Stimulated activated CD8-positive, alpha-beta memory T cell treated with anti-CD3 and anti-CD28 coated beads, Interleukin-15, amount 100 ng/mL, for 48 hours (primary cell): ENCODE measurements around the gene TMEM45B.
"Not testable (repeated sequence)": the region's sequence is repeated elsewhere in the genome, so short reads cannot be mapped to it uniquely, and the experiment has no call there.

Experiments used
- DNase-seq, 2 donors: peaks; one replicate each; pipeline ENCODE4 v3.0.0-alpha.2; 2020; ENCODE audit warnings: low read depth in 2 of 2

TMEM45B gene

GRCh38 chr11:129815596-129816461 lies at the start of gene TMEM45B:
Gene TMEM45B, plus strand, starts transcription at chr11:129815848. Its CDS starts 36,635 bp downstream, at chr11:129852483.
- peak; percentile 2 to 11 for DNase-seq

- DNase-seq = peak in 1 of 2 donors; percentile 7
Measured at GRCh38 chr11:129766898-129767604, 48.6 kb upstream of the TMEM45B start.

GRCh38 chr11:129767827-129768226 lies 47.8 kb upstream of the TMEM45B start:
- no peak for DNase-seq

- DNase-seq = no peak
Measured at GRCh38 chr11:129768356-129768755, 47.3 kb upstream of the TMEM45B start.

GRCh38 chr11:129769059-129769458 lies 46.6 kb upstream of the TMEM45B start:
- no peak for DNase-seq

GRCh38 chr11:129770993-129771392 lies 44.7 kb upstream of the TMEM45B start:
- DNase-seq = no peak

GRCh38 chr11:129771456-129771855 lies 44.2 kb upstream of the TMEM45B start:
- DNase-seq = not testable (repeated sequence)

GRCh38 chr11:129778877-129779276 lies 36.8 kb upstream of the TMEM45B start:
- DNase-seq = no peak

- DNase-seq = no peak
Measured at GRCh38 chr11:129779342-129779741, 36.3 kb upstream of the TMEM45B start.

- no peak for DNase-seq
Measured at GRCh38 chr11:129785383-129786111, 30.1 kb upstream of the TMEM45B start.

- DNase-seq = not testable (repeated sequence)
Measured at GRCh38 chr11:129786112-129786416, 29.6 kb upstream of the TMEM45B start.

- no peak for DNase-seq
Measured at GRCh38 chr11:129787532-129788155, 28.0 kb upstream of the TMEM45B start.

- no peak for DNase-seq
Measured at GRCh38 chr11:129788278-129788677, 27.4 kb upstream of the TMEM45B start.

GRCh38 chr11:129790106-129790505 lies 25.5 kb upstream of the TMEM45B start:
- DNase-seq = no peak

GRCh38 chr11:129791515-129791914 lies 24.1 kb upstream of the TMEM45B start:
- DNase-seq = no peak

GRCh38 chr11:129792663-129793062 lies 23.0 kb upstream of the TMEM45B start:
- no peak for DNase-seq

- DNase-seq = no peak
Measured at GRCh38 chr11:129795089-129795488, 20.6 kb upstream of the TMEM45B start.

GRCh38 chr11:129798212-129798611 lies 17.4 kb upstream of the TMEM45B start:
- no peak for DNase-seq

- DNase-seq = not testable (repeated sequence)
Measured at GRCh38 chr11:129800162-129800561, 15.5 kb upstream of the TMEM45B start.

- DNase-seq = no peak
Measured at GRCh38 chr11:129800655-129801054, 15.0 kb upstream of the TMEM45B start.

- DNase-seq = no peak
Measured at GRCh38 chr11:129803533-129803932, 12.1 kb upstream of the TMEM45B start.

- no peak for DNase-seq
Measured at GRCh38 chr11:129804012-129804411, 11.6 kb upstream of the TMEM45B start.
